ENCODE measurements around the gene AUTS2.

GRCh38 chr7:70636169-70636568 lies 1037.9 kb downstream of the AUTS2 start:
- TF ChIP-seq KDM4A (IDR thresholded peaks at IDR 0.05; ENCODE audit: low read depth, low read length, severe bottlenecking) (no peak), HDAC6 (IDR thresholded peaks at IDR 0.05; ENCODE audit: low read depth, low read length) (no peak), EP300 (IDR thresholded peaks at IDR 0.05; ENCODE audit: borderline replicate concordance in 1 of 2, low read depth in 2 of 2, low read length in 2 of 2) (no peak), BRCA1 (IDR thresholded peaks at IDR 0.05; ENCODE audit: low read depth, low read length) (no peak), KDM5A (IDR thresholded peaks at IDR 0.05; ENCODE audit: low read length) (no peak), TAF1 (IDR thresholded peaks at IDR 0.05; ENCODE audit: low read depth, low read length) (no peak), POLR2A (IDR thresholded peaks at IDR 0.05; ENCODE audit: control extremely low read depth in 1 of 2, low read depth in 2 of 2, low read length in 2 of 2) (no peak)
- TF ChIP-seq, protein P1, sequence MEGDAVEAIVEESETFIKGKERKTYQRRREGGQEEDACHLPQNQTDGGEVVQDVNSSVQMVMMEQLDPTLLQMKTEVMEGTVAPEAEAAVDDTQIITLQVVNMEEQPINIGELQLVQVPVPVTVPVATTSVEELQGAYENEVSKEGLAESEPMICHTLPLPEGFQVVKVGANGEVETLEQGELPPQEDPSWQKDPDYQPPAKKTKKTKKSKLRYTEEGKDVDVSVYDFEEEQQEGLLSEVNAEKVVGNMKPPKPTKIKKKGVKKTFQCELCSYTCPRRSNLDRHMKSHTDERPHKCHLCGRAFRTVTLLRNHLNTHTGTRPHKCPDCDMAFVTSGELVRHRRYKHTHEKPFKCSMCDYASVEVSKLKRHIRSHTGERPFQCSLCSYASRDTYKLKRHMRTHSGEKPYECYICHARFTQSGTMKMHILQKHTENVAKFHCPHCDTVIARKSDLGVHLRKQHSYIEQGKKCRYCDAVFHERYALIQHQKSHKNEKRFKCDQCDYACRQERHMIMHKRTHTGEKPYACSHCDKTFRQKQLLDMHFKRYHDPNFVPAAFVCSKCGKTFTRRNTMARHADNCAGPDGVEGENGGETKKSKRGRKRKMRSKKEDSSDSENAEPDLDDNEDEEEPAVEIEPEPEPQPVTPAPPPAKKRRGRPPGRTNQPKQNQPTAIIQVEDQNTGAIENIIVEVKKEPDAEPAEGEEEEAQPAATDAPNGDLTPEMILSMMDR (IDR thresholded peaks at IDR 0.05; ENCODE audit: control extremely low read depth in 1 of 3, insufficient read depth in 1 of 3, low read depth in 1 of 3, low read length in 3 of 3): no peak
